HL-60/S4 (cell line): ENCODE data around the gene DCST1.

Experiments
- in situ Hi-C: fragments of 300-500 bp; cut with MboI; formaldehyde crosslinking; loops from 2 replicates; pipeline ENCODE4 v1.14.3; 2022; ENCODE audit warnings: low sequenced_read_pairs

The DCST1 gene

GRCh38 chr1:155001425-155001674 lies 32.3 kb upstream of the DCST1 start:
- in situ Hi-C loops: no loop called here

DNA sequence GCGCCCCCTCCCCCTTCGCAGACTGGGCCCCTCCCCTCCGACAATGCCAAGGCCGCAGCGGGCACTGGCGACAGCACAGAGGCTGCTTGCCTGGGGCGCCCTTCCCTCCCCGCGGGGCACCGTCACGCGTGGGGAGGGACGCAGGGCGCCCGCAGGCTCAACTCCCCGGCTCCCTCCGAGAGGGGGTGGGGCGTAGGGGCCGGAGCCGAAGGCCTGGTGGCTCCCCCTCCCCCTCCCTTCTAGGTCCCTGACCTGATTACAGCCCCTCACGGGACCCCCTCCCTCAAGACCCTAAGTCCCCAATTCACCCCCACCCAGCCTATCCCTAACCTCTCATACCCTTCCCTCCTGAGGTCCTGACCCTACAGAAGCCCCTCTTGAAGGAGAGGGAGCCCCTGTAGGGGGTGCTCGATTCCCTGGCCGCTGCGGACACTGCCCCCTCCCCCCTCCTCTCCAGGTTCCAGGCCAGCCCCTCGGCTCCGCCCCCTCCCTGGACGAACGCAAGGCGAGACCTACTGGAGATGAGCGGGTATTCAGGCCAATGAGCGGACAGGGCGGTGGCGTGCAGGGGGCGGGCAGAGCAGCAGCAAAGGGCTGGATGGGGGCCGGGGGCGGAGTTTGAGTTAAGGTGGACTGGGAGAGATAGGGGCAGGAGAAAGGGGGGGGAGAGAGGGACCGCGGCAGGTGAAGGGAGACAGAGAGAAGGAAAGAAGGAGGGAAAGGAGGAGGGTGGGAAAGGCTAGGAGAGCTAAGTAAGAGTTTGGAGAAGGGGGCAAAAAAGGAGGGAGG lies 31.8 kb upstream of the DCST1 start:
- in situ Hi-C loops: no loop called here

DNA sequence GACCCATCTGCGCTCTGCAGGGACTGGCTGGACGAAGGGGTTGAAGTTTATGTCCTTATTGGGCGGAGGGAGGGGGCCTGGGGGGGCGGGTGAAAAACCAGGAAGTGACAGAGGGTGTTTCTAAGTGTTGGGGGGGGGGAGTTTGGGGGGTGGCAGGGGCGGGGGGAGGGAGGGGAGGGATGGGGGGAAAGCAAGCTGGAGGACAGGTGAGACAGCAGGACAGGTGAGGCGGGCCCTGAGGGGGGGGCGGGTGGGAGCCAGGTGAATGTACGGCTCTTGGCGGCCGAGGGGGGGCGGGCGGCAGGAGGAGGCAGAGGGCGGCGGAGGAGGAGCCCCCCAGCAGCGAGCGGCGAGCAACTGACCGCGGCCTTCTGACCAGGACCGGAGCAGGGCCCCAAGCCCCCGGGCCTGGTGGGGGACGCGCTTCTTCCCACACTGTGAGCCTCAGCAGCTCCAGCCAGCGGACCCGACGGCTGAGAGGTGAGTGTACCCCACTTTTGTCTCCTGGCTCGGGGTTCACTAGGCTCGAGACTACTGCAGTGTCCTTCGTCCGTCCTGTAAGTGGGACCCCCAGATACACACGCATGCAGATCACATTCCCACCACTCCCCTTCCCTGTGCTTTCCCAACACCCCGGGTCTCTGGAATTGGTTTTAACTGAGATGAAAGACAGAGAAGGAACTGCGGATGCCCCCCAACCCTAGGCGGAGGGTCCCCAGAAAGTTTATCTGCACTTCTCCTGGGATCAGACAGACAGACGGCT lies 31.0 kb upstream of the DCST1 start, which contains the start of gene ZBTB7B:
TSS of gene ZBTB7B (plus strand) at position 339 of the 763 bp plus-strand sequence. CDS start 11,859 bp downstream, outside the sequence.
- in situ Hi-C loops: no loop called here

DNA sequence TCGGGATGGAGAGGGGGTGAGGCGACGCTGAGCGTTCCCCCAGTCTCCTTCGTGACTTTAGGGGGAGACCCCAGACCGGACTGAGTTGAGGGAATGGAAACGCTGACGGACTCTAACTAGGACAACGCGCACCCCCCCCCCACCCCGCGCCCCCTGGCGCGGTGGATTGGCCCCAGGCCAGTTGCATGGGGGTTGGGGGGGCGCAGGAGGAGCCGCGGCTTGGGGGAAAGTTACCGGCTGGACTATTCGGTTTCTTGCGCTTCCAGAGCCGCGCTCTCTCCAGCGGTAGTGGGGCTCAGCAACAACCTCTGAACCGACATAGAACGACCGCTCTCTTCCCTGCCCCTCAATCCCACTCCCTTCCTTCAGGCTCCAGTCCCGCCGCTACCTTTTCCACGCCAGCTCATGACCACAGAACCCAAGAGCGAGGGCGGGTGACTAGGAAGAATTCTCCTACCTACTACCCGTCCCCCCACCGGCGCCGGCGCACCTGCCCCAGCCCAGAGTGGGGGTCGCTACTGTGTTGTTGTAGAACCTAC lies 30.3 kb upstream of the DCST1 start:
- in situ Hi-C loops: no loop called here

DNA sequence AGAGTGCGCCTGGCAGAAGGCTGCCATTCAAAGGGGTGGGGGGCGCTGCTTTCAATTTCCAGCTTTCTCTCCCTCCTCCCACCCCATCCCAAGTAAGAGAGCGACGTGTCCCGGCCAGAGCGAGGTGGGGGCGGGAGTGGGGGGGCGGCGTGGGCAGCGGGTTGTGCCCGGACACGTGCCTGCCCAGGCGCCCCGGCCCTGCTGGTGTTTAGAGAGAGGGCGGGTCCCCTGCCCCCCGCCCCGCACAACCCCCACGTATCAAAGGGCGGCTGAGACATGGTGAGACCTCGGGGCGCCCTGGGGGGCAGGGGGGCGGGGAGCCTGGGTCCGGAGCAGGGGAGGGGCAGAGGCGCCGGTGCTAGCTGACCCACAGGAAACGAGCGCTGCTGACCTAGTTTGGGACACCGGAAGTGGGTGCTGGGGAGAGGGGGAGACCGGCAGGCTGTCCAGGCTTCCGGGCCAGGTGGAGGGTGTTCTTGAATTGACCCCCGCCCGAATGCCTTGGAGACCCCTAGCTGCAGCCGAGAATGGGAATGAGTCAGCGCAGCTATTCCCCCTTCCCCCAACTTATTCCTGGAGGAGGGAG lies 29.8 kb upstream of the DCST1 start:
- in situ Hi-C loops: no loop called here

- in situ Hi-C loops: no loop called here
Observed at GRCh38 chr1:155004352-155005075, 29.1 kb upstream of the DCST1 start.

DNA sequence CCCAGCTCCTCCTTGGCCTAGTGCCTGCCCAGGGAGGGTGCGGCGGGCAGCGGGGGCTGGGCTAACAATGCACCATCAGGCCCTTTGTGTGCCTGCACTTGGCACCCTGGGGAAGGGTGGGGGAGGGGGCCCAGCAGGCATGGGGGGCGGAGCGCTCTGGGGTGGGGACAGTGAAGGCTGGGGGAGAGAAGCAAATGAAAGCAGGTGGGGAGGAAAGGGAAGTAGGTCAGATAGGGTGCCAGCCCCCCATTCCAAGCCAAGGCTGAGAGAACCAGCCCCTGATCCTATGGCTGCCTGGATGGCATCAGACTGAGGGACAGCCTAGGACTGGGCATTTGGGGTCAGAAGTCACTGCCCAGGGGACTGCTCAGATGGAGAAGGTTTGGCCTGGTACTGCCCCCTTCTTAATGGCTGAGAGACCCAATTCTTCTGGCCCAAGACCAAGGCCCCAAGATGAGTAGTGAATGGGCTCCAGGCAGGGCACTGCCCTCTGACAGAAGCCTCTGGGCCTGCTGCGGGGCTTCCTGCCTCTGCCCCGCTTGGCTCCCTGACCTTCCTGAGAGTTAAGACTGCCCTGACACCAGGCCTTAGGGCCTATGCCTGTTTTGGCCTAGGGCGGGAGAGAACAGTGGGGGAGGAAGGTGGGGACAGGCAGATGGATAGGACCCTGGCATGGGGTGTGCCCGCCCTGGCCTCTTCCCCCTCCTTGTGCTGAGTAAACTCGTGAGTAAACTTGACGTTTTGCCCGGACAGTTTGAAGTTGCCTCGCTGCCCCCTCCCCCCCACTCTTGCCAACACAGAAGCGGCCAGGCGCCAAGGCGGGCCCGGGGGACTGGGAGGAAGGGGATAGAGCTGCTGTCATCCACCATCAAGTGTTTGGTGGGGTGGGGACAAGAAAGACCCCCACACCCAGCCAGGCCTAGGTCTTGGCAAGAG lies 28.3 kb upstream of the DCST1 start:
- in situ Hi-C loops: no loop called here

GRCh38 chr1:155006601-155007101 lies 27.0 kb upstream of the DCST1 start:
- in situ Hi-C loops: no loop called here

DNA sequence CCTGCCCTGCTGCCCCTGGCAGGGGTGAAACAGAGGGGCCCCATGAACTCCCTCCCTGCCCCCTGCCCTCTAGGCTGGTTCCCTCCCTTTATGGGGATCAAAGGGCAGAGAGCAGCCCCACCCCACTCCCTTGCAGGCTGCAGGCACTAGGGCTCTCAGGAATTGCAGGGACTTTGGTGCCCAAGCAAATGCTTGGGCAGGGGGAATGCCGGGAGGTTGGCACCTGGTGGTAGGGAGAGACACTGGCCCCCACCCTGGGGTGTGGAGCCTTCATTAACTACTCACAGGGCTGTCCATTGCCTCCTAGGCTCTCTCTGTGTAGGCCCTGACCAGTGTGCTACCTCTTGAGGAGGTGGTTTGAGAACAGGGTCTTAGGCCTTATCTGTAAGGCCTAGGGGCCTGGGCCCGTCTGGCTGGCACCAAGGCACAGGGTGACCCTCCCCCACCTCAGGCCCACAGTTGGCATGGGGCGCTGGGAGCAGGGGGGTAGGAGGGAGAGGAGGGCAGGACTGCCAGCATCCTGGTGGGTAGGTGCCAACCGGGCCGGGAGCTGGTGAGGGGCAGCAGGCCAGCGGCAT lies 26.3 kb upstream of the DCST1 start:
- in situ Hi-C loops: no loop called here

GRCh38 chr1:155008015-155008941 lies 25.3 kb upstream of the DCST1 start:
- in situ Hi-C loops: no loop called here

- in situ Hi-C loops: no loop called here
Observed at GRCh38 chr1:155009221-155009711, 24.4 kb upstream of the DCST1 start.

DNA sequence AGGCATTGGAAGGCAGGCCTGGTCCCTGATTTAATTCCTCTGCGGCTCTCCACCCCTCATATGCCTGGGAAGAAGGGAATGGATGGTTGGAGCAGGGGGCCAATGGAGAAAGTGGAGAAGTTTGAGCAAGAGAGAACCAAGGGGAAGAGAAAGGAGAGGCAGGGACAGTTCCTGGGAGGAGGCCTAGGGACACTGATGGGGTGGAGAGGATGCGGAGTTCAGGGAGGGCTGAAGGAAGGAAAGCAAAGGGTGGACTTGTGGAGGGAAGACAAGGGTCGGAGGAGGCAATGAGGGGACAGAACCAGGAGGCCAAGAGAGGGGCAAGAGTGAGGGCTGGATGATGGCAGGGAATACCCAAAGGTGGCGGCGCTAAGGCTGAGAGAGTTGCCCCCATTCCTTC lies 23.9 kb upstream of the DCST1 start:
- in situ Hi-C loops: no loop called here

DNA sequence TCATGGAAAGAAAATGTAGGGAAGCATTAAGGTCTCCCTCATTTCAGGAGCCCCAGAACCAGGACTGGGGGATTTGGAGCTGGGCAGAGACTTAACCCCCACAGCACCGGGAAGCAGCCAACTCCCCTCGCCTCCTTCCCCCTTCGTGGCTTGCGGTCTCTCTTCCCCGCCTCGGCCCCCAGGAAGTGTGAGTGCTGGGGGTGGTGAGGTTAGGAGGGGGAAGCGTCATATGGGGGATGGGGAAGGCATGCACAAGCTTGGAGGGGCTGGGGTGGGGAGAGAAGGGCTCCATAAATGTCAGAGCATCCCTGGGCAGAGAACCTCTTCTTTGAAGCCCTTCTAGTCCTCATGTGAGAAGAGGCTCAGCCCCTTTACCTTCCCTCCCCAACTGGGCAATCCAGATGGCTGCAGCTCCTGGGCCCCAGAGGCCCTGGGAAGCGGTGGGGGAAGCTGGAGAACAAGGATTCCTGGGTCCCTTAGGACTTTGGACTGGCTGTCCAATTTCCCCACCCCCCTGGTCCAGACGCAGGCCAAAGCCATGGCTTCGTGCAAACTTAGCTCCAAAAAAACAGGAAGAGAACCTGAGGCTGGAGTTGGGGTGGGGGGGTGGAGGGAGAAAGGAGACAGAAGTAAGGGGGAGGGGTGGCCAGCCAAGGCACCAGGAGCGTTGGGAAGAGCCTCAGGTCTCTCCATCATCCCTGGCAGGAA lies 23.3 kb upstream of the DCST1 start:
- in situ Hi-C loops: no loop called here

DNA sequence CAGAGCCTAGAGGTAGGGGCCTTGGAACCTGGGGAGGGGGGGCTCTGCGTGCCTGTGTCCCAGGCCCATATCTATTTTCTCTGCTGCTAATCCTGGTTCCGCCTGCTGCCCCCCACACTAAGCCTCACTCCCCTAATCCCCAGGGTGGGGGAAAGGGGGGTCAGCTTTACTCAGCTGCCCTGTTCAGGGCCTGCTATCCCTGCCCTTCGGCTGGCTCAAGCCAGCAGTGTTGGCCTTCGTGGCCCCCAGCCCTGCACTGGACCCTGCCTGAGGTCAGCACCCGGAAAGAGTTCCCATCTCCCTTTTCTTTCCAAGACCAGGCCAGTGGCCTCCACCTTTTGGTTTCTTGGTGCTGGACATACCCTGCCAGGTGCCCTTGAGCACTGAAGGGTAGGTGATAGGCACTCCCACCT lies 22.6 kb upstream of the DCST1 start:
- in situ Hi-C loops: no loop called here

- in situ Hi-C loops: no loop called here
Observed at GRCh38 chr1:155011437-155012025, 22.1 kb upstream of the DCST1 start.

DNA sequence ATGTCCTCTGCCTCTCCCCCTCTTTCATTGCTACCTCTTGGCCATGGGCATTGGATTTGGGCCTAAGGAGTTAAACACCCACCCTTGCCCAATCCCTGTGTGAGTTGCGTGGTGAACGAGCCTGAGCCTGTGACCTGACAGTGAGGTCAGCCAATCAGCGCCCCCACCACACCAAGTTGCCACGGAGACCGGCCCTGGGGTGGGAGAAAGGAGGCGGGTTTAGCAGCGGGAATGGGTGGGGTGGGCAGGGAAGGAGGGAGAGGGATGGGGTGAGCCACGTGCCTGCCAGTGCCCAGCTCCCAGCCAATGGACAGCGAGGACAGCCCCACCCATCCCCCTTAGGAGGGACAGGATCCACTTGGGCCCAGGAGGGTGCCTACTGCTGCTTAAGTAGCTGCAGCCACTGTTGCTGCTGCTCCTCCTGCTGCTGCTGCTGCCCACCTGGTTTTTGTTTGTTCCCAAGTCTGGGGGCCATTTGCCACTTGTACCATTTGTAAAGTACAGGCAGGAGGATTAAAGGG lies 21.5 kb upstream of the DCST1 start:
- in situ Hi-C loops: no loop called here
